ENCODE data around the gene ERFL. TPM values are rescaled to one million over a fixed set of nuclear protein-coding genes. Genes with fewer than 3 reads are reported as not detected.

The ERFL gene
- total RNA-seq, 2 donors from 2014 or later: not detected

DNA sequence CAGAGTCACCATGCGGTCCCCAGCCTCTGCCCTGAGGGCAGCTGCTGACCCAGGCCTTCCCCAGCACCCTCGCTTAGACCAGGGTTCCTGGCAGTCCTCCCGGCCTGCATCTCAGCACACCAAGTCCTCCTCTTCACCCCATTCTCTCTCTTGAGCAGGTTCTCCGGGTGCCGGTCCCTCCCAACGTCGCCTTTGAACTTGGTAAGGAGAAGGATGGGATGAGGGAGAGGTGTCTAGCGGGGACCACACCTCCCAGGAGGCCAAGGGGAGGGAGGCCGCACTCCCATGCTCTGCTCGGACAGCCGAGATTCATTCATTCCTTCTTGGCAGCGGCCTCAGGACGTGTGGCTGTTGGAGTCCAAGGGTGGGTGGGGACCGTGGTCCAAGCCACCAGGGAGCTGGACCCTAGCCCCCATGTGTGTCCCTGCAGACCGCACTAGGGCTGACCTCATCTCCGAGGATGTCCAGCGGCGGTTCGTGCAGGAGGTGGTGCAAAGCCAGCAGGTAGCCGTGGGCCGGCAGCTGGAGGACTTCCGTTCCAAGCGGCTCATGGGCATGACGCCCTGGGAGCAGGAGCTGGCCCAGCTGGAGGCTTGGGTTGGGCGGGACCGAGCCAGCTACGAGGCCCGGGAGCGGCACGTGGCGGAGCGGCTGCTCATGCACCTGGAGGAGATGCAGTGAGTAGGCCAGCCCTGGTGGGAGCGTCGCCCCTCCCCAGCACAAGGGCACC is 35.9 kb downstream of the ERFL start:
- H3K27me3 ChIP-seq: no peaks in the 10 kb centered on the region
- no peaks in the 10 kb centered on the region for H3K9me3 ChIP-seq
- H3K4me3 ChIP-seq: no peak overlapping the region
- TF ChIP-seq, protein P1, sequence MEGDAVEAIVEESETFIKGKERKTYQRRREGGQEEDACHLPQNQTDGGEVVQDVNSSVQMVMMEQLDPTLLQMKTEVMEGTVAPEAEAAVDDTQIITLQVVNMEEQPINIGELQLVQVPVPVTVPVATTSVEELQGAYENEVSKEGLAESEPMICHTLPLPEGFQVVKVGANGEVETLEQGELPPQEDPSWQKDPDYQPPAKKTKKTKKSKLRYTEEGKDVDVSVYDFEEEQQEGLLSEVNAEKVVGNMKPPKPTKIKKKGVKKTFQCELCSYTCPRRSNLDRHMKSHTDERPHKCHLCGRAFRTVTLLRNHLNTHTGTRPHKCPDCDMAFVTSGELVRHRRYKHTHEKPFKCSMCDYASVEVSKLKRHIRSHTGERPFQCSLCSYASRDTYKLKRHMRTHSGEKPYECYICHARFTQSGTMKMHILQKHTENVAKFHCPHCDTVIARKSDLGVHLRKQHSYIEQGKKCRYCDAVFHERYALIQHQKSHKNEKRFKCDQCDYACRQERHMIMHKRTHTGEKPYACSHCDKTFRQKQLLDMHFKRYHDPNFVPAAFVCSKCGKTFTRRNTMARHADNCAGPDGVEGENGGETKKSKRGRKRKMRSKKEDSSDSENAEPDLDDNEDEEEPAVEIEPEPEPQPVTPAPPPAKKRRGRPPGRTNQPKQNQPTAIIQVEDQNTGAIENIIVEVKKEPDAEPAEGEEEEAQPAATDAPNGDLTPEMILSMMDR (IDR thresholded peaks at IDR 0.05): no peak
- H3K4me1 ChIP-seq: peaks cover 0 to 7% of the 10 kb centered on the region in 2 donors
- H3K36me3 ChIP-seq: peaks cover 53% of the 10 kb centered on the region
- no peak overlapping the region for H3K27ac ChIP-seq
- DNase-seq (ENCODE audit: low spot score): no peak

DNA sequence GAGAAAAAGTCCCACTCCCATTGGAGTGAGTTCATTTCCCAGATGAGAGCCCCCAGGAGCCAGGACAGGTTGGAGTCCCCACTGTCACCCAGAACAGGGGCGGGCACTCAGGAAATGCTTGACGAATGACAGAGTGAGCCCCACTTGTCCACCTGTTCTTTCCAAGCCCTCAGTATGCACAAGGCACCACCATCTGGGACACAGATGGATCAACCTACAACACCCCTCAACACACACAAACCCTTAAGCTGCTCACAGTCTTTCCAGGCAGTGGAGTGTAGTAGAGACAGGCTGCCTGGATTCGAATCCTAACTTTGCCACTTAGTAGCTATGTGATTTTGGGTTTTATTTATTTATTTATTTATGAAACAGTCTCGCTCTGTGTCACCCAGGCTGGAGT is 37.3 kb downstream of the ERFL start:
- Histone ChIP-seq H3K27me3 (no peaks in the 10 kb centered on the region), H3K27ac (no peak overlapping the region), H3K36me3 (peaks cover 50% of the 10 kb centered on the region), H3K4me3 (no peak overlapping the region), H3K4me1 (peaks cover 0 to 21% of the 10 kb centered on the region in 2 donors), H3K9me3 (no peaks in the 10 kb centered on the region)
- no peak for DNase-seq (ENCODE audit: low spot score)
- TF ChIP-seq, protein P1 (IDR thresholded peaks at IDR 0.05): no peak

DNA sequence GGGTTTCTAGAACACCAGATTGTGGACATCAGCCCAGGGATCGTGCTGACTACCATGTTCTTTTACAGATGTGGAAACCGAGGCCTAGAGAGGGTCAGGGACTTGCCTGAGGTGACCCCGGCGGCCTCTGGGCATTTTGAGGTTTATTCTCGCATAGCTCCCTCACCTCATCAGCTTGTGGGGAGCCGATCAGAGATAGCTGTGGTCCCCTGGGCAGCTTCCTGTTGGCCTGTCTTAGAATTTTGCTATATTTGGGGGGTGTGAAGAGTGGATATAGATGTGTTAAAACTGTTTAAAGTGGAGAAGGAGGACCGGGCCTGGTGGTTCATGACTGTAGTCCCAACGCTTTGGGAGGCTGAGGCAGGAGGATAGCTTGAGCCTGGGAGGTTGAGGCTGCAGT is 38.4 kb downstream of the ERFL start:
- Histone ChIP-seq H3K4me1 (peaks cover 0 to 31% of the 10 kb centered on the region in 2 donors), H3K27me3 (no peaks in the 10 kb centered on the region), H3K36me3 (peaks cover 39% of the 10 kb centered on the region), H3K9me3 (no peaks in the 10 kb centered on the region), H3K4me3 (no peak overlapping the region), H3K27ac (no peak overlapping the region)
- no peak for DNase-seq (ENCODE audit: low spot score)
- TF ChIP-seq, protein P1 (IDR thresholded peaks at IDR 0.05): no peak

DNA sequence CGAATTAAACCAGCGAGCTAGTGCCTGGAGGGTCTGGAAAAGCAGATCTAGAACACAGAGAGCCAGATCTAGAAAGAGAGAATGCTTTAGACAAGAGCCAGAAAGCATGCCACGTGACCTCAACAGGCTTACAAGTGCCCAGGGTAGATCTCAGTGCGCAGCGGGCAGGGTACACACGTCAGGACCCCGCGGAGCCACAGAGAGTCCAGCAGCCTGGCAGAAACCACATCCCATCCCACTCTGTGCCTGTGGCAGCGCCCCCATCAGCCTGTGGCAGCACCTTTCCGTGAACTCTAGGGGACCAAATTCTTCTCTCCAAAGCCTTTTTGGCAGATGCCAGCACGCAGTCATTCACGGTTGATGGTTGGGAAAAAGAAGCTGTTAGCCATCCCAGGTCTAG is 39.3 kb downstream of the ERFL start:
- H3K9me3 ChIP-seq: no peaks in the 10 kb centered on the region
- H3K4me3 ChIP-seq: no peak overlapping the region
- DNase-seq (ENCODE audit: low spot score): no peak
- H3K36me3 ChIP-seq: peaks cover 32% of the 10 kb centered on the region
- H3K27ac ChIP-seq: no peak overlapping the region
- peaks cover 0 to 37% of the 10 kb centered on the region in 2 donors for H3K4me1 ChIP-seq
- no peaks in the 10 kb centered on the region for H3K27me3 ChIP-seq
- TF ChIP-seq, protein P1 (IDR thresholded peaks at IDR 0.05): no peak

DNA sequence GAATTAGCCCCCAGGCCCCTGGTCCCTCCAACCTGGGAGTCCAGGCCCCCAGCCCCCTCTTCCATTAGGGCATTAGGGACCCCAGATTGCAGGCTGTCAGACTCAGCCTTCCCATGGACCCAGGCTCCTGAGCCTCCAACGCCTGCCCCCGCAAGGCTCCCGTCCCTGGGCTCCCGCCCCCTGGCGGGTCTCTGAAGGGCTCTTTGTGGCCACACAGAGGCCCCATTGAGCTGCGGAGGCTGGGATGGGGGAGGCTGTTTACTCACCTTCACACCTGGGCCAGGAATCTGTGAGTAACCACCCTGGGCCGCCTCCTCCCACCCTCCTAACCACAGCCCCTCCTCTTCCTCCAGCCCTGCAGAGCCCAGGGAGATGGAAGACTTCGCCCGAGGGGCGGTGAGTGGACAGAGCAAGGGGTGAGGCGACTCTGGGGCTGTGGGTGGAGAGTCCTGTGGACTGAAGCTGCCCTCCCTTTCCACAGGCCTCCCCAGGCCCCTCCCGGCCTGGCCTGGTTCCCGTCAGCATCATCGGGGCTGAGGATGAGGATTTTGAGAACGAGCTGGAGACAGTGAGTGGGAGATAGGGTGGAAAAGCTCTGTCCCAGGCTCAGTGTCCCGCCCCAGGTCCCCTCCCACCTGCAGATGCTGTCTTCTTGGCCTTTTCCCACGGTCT is 40.4 kb downstream of the ERFL start:
- TF ChIP-seq, protein P1 (IDR thresholded peaks at IDR 0.05): no peak
- H3K36me3 ChIP-seq: peaks cover 29% of the 10 kb centered on the region
- no peaks in the 10 kb centered on the region for H3K9me3 ChIP-seq
- H3K4me1 ChIP-seq: peaks cover 0 to 37% of the 10 kb centered on the region in 2 donors
- H3K27ac ChIP-seq: no peak overlapping the region
- H3K4me3 ChIP-seq: no peak overlapping the region
- H3K27me3 ChIP-seq: no peaks in the 10 kb centered on the region
- DNase-seq (ENCODE audit: low spot score): no peak

All from right atrium auricular region (tissue), 2 donors.